ENCODE results near the gene CLDN7.

CLDN7 gene

DNA sequence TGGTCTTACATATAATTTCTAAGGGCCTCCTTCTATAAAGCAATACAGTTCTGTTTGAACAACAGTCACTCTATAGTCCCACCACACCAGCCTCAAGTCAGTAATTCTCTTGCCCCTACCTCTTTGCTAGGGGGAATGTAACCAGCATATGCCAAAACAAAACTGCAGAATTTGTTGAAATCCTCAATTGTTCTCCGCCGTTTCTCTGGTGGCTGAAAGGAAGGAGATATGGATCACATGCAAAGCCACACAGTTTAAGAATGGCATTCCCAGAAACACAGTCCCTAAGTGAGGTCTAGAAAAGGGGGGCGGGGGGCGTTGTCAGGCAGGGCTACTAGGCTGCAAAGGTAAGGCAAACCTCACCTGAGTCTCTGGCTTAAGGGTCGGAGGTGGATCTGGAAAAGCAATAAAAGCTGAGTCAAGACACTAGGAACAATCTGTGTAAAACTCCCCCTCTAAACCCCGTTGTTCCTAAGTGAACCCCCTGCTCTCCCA lies 25.0 kb downstream of the CLDN7 start:
- DNase-seq (ENCODE audit: low read depth, low spot score): no peak

DNA sequence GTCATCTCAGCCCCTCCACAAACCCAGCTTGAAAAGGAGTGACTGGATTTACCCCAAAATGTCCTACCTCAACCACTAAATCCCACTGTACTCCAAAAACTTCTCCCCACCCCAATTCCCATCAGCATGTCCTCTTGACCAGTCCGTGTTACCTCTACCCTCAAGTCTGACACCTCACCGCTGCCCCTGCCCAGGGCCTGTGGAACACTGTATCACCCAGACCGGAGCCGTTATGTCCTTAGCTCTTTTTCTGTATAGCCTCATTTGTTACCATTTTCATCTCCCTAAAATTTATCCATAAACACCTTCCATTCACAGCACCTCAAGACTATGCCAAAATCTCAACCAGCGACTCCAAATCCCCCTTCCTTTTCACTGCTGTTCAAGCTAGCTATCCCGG lies 25.5 kb downstream of the CLDN7 start:
- DNase-seq (ENCODE audit: low read depth, low spot score): no peak

DNA sequence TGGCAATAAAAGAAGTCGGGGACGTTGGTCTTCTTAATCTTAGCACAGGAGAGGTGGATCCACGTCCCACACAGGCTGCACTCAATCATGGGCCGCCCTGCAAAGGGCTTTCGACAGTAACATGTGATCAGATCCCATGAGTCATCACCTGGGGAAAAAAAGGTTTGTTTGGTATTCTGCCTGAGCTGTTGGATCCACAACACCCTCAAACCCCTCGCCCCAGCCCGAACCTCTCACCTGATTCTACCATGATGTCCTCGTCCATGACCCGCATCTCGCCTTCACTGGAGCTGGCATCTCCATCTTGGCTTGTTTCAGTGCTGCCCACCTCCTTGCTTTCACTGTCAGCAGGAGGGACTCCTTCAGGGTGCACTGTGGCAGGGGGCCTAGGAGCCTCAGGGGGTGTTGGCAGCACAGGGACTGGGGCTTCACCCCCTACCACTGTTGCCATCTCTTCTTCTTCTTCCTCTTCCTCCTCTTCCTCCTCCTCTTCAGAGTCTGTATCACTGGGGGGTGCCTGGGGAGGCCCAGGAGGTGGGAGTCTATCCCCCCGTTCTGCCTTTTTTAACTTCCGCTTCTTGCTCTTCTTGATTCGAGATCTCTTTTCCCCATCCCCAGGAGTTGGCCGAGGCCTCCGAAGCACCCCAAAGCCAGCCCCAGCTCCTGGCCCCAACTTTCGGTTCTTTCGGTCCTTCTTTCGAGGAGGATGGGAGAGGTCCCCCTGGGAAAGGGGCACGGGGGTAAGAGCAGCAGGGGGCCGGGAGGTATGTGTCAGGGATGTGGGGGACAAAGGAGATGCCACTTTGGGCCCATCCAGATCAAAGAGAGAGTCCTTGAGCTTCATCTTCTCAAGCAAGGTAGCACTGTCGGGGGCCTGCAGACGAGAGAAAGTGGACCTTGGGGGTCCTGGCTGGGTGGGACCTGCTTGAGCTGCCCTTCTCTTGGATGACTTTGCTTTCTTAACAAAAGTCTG lies 26.3 kb downstream of the CLDN7 start:
- DNase-seq (ENCODE audit: low read depth, low spot score): no peak

GRCh38 chr17:7234083-7234951 lies 28.0 kb downstream of the CLDN7 start, which contains the start of gene DVL2:
Gene DVL2 (minus strand): TSS chr17:7234517. CDS start chr17:7234262, 255 bp downstream.
- DNase-seq (ENCODE audit: low read depth, low spot score): no peak

DNA sequence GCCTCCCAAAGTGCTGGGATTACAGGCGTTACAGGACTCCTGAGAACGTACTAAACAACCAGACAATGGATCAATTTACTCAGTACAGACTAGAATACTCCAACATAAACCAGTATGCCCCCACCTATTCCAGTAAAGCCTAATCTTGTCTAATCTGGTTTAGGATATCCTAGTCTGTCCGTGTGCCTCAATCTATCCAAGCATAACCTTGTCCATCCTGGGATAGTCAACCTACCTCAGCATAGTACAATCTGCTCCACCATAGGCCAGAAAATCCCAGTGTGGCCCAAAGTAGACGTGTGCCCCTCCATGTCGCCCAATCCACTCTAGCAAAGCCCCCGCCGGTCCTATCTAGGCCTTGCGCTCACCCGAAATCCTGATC lies 28.6 kb downstream of the CLDN7 start:
- DNase-seq (ENCODE audit: low read depth, low spot score): no peak

- no peak for DNase-seq (ENCODE audit: low read depth, low spot score)
These were observed 30.2 kb downstream of the CLDN7 start for GRCh38 chr17:7232114-7232513.

DNA sequence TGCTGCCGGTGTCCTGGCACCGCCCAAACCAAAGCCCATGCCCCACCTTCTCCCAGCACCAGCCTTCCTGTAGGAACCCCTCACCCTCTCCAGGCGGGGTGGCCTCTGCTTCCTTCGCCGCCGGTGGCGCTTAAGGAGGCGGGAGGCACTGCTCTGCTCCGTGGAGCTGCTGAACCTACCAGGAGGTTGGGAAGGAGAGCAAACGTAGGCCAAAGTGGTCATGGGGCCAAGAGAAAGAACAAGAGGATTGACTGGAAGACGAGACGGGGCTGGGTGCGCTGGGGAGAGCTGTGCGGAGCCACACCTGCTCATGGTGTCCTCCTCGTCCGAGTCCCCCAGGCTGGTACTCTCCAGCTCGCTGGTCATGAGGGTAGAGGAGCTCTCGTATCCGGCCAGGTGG lies 32.8 kb downstream of the CLDN7 start:
- DNase-seq (ENCODE audit: low read depth, low spot score): no peak

DNA sequence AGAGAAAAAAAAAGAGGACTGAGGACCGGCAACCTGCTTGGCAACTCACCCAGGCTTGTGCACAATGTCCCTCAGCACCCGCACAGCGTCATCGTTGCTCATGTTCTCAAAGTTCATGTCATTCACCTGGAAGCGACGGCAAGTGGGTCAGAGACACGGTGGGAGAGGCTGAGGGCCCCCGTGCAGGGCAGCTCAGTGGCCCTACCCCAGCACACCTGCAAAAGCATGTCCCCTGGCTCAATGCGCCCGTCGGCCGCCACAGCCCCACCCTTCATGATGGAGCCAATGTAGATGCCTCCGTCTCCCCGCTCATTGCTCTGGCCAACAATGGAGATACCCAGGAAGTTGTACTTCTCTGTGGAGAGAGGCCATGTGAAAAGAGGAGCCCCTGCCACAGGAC lies 33.4 kb downstream of the CLDN7 start:
- DNase-seq (ENCODE audit: low read depth, low spot score): no peak

DNA sequence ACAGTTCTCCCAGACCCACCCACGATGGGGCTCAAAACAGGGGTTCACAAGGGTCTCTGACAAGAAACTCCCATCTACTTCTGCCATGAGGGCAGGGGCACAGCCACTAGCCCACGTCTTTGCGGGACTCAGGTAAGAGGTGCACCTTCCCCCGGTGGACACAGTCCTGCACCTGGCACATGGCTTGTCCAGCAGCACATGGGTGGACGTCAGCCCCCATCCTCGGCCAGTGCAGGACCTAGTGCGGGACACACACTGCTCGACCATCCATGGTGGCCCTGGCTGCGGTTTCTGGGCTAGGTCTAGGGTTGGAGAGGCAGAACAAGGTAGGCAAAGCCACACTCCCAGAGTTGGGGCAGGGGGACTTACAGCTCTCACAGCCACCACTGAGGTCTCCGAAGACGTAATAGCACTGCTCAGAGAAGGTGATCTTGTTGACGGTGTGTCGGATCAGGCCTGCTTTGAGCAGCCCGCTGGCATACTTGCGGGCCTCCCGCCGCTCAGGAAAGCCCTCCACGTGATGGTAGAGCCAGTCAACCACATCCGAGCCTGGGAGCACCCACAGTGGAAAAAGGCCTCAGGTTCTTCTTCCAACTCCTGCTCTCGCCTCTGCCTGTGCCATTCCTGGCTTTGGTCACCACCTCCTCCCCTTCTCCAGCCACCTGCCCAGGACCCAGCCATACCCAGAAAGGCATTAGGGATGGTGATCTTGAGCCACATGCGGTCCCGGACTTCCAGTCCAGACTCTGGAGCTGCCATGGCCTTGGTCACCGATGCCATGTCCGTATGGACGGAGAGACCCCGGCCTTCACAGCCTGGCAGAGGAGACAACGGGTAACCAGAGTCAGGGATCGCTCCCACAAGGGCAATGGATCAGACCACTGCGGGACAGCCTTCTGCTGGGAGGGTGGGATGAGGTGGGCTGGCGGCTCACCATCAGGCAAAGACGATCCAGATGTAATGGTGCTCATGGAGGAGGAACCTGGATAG lies 35.3 kb downstream of the CLDN7 start:
- DNase-seq (ENCODE audit: low read depth, low spot score): no peak

- DNase-seq (ENCODE audit: low read depth, low spot score): no peak
These were observed 36.5 kb downstream of the CLDN7 start for GRCh38 chr17:7225711-7226331.

DNA sequence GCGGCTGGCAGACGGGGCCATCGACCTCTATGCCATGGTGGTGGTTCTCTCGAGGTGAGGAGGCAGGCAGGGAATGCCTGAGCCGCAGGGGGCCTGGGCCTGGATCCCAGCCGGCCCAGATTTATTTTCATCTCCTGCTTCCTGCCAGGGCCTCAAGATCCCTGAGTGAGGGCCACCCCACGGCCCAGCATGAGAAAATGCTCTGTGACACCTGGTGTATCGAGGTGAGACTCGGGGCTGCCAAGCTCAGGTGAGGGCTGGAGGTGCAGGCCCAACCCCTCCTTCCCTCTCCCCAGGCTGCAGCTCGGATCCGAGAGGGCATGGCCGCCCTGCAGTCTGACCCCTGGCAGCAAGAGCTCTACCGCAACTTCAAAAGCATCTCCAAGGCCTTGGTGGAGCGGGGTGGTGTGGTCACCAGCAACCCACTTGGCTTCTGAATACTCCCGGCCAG lies 37.6 kb downstream of the CLDN7 start:
- no peak for DNase-seq (ENCODE audit: low read depth, low spot score)

DNA sequence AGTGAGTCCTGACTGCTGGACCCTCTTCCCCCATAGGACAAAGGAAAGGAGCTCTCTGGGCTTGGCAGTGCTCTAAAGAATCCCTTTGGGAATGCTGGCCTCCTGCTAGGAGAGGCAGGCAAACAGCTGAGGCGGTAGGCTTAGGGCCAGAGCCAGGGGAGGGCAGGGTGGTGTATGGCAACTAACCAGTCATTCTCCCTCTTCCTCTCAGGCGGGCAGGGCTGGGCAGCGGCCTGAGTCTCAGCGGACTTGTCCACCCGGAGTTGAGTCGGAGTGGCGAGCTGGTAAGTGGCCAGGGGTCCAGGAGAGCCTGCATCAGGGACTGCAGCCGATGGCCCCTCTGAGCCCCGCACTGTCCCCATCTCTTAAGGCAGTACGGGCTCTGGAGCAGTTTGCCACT lies 38.2 kb downstream of the CLDN7 start:
- no peak for DNase-seq (ENCODE audit: low read depth, low spot score)

DNA sequence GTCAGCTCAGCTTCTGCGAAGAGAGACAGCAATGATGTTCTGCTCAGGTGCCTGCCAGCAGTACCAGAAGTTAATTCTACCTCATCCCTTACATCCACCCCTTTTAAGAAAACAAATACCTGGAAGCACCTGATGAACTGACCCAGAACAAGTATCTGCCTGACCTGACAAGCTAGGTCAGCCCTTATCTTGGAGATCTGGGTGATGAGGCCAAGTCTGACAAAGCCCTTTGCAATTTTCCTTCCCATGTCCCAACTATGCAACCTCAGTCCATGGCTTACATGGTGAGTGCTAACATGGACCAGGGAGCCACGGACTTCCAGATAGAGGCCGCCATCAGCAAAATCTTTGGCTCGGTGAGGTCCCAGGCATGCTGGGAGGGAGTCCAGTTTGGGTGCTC lies 38.9 kb downstream of the CLDN7 start:
- DNase-seq (ENCODE audit: low read depth, low spot score): no peak

- DNase-seq (ENCODE audit: low read depth, low spot score): no peak
These were observed 39.3 kb downstream of the CLDN7 start for GRCh38 chr17:7222972-7223292.

DNA sequence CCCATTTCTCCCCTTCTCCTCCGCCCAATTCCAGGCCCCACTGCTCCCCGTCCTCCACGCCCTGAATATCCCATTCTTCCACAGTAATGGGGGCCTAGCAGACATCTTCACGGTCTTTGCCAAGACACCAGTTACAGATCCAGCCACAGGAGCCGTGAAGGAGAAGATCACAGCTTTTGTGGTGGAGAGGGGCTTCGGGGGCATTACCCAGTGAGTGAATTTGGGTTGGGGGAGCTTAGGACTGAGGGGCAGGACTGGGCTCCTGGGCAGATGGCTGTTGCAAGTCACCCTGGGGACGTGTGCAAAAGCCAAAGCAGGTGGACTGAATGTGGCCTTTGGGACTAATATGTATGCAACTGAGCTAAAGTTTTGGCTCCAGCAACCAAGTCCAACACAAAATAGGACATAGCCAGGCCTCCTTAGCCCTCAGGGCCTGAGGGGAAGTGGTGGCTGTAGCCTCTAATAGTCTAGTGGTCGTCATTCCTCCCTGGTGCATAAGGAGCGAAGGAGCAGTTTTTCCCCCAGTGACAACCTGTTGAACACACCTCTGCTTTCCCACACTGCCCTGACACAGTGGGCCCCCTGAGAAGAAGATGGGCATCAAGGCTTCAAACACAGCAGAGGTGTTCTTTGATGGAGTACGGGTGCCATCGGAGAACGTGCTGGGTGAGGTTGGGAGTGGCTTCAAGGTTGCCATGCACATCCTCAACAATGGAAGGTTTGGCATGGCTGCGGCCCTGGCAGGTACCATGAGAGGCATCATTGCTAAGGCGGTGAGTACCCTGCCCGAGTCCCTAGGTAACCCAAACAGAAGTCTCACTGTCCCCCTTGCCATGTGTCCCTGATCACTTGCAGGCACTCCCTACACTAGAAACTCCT lies 39.9 kb downstream of the CLDN7 start:
- DNase-seq (ENCODE audit: low read depth, low spot score): no peak

GRCh38 chr17:7221278-7222092 lies 40.8 kb downstream of the CLDN7 start:
- no peak for DNase-seq (ENCODE audit: low read depth, low spot score)

DNA sequence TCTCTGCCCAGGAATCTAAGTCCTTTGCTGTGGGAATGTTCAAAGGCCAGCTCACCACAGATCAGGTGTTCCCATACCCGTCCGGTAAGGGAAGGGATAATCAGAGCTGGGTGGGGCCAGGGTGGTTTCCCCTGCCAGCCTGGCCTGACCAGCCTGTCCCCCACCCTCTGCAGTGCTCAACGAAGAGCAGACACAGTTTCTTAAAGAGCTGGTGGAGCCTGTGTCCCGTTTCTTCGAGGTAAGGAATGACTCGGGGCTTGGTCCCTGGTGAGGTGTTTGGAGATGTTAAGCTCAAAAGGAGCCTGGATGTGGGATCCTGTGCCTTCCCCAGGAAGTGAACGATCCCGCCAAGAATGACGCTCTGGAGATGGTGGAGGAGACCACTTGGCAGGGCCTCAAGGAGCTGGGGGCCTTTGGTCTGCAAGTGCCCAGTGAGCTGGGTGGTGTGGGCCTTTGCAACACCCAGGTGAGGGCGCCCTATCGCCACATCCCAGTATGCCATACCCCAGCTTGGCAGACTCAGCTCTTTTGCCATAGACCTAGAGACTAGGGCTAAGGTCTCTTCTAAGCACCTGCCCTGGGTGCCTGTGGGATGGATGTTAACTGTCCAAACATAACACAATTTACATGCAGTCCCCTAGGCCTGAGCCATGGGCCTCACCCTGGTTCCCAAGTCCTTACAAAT lies 41.5 kb downstream of the CLDN7 start:
- DNase-seq (ENCODE audit: low read depth, low spot score): no peak
